ENCODE results near the gene HIVEP3.

DNA sequence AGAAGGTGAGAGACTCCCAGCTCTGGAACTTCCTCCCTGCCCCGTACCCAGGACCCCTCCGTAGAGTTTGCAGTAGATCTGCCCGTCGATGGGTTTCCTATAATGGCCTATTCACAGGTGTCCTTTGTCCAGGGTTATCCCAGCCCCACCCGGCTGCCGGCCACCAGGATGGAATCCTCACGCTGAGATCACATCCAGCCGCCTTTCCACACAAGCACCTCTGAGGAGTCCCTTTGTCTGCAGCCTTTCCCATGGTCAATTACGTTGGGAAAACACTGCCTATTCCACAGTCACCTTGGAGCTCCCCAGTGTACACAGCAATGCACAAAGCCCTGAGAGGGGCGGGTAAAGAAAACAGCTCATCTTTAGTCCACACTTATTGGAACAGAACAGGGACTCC, 244.2 kb downstream of the HIVEP3 start:
- no peak for TF ChIP-seq CTCF (conservative IDR thresholded peaks at IDR 0.05; ENCODE audit: low read depth, low read length)
- TF ChIP-seq EZH2 (IDR thresholded peaks at IDR 0.05; ENCODE audit: borderline replicate concordance, low read depth, low read length, poor library complexity, severe bottlenecking), result no peak
